Activated CD8-positive, alpha-beta memory T cell treated with anti-CD3 and anti-CD28 coated beads for 1 hour (primary cell): ENCODE data around the gene SLC5A6.
"Not testable (repeated sequence)": the region's sequence is repeated elsewhere in the genome, so short reads cannot be mapped to it uniquely, and the experiment has no call there.

Experiments used
- DNase-seq, 2 donors: peaks; one replicate each; pipeline ENCODE4 v3.0.0-alpha.2; 2020; ENCODE audit warnings: low read depth in 1 of 2; ENCODE audit errors: extremely low read depth in 1 of 2

Gene SLC5A6

DNA sequence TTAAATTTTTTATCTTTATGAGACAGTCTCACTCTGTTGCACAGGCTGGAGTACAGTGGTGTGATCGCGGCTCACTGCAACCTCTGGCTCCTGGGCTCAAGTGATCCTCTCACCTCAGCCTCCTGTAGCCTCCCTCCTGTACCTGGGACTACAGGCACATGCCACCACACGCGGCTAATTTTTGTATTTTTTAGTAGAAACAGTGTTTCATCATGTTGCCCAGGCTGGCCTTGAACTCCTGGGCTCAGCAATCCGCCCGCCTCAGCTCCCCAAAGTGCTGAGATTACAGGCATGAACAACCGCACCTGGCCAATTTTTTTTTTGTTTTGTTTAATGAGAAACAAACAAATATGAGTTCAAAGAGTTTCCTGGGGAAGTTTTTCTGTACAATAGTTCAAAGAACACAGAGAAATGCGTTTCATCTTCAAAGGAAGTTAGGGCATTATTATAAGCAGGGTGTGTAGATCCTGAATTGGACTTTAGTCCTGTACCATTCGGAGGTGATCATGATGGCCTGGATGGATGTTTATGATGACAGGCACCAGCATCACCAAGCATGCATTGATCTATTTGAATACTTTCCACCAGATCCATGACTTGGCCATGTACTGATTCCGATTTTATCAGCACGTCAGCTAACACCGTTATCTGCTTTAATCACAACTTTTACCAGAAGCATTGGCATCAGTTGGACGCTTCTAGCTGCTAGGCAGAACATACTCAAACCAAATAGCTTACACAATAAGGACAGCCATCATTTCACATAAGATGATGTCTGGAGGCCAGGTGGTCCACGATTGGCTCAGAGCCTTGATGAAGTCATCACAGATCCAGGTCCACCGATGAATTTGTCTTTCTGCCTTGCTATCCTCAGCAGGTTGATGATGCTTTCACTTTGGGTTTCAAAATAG, 34.4 kb downstream of the SLC5A6 start:
- no peak for DNase-seq

DNA sequence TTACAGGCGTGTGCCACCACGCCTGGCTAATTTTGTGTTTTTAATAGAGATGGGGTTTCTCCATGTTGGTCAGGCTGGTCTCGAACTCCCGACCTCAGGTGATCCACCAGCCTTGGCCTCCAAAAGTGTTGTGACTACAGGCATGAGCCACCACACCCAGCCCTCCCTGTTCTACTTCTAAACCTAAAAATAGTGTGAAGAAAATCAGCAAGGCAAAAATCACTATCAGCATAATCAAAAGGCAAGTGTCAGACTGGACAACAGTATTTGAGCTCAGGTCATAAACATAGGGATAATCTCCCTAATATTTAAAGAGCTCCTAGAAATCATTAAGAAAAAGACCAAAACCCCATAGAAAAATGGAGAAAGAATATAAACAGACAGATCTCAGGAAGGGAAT, 36.3 kb downstream of the SLC5A6 start:
- DNase-seq: not testable (repeated sequence)

DNA sequence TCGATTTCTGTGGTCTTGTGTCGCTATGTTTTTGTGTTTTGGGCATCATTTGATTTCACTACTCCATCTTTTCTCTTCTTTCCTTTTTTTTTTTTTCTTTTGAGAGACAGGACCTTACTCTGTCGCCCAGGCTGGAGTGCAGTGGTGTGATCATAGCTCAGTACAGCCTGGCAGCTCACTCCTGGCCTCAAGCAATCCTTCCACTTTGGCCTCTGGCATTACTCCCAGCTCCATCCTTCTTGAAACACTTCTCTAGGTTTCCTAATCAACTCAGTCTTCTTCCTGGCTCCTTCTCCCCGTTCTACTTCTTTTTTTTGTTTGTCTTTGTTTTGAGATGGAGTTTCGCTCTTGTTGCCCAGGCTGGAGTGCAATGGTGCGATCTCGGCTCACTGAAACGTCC, 36.7 kb downstream of the SLC5A6 start:
- no peak for DNase-seq

DNA sequence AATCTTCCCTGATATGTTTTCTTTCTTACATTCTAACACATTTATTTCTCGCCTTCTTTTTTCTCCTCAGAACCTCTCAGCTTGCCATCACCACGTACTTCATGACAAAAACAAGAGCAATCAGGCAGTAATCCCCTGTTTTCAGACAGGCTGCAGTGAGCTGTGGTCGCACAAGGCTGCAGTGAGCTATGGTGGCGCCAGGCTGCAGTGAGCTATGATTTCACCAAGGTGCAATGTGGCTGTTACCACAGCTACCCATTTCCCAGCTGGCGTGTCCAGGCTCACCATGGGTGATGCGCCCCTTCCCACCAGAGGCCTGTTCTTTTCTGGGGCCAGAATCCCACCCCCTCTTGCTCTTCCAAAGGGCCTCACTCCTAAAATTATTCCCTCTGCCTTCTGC, 37.4 kb downstream of the SLC5A6 start:
- DNase-seq: no peak

DNA sequence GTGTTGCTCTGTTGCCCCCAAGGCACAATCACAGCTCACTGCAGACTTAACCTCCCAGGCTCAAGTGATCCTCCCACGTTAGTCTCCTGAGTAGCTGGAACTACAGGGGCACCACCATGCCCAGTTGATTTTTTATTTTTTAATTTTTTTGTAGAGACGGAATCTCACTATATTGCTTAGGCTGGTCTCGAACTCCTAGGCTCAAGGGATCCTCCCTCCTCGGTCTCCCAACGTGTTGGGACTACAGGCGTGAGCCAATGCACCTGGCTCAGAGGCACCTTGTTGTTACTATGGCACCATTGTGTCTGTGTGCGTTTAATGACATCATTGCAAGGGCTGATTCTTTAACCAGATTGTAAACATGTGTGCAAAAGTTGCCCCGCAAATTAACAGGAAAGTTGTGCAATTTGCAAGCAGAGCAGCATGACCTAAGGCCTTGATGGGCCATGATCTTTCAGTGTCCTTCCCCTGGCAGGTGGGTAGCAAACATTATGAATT, 40.7 kb downstream of the SLC5A6 start:
- no peak for DNase-seq

DNA sequence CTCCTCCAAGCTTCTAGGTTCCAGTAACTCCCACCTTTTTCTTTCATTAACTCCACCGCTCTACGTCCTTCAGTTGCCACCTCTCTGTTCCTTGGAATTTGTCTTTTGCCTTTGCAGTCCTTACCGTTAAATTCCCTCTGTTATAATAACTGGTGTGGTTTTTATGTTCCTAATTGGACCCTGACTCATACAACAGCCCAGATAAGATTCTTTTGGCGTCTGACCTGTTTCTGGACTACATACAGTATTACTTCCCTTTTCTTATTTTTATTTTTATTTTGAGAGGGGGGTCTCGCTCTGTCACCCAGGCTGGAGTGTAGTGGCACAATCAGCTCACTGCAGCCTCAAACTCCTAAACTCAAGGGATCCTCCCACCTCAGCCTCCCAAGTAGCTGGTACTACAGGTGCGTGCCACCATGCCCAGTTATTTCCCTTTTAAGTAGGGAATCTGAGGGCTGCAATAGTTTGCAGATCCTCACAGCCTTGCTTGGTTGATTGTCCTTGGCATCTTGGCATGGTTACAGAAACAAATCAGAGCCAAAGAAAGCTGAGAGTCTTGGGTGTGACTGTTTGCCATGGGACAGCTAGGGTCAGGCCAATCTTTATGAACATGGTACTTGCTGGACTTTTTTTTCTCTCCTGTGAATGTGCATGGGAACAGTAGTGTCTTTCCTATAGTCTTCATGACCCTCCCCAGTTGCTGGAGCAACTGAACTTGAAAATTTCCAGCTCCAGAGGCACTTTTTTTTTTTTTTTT, 41.3 kb downstream of the SLC5A6 start:
- no peak for DNase-seq

DNA sequence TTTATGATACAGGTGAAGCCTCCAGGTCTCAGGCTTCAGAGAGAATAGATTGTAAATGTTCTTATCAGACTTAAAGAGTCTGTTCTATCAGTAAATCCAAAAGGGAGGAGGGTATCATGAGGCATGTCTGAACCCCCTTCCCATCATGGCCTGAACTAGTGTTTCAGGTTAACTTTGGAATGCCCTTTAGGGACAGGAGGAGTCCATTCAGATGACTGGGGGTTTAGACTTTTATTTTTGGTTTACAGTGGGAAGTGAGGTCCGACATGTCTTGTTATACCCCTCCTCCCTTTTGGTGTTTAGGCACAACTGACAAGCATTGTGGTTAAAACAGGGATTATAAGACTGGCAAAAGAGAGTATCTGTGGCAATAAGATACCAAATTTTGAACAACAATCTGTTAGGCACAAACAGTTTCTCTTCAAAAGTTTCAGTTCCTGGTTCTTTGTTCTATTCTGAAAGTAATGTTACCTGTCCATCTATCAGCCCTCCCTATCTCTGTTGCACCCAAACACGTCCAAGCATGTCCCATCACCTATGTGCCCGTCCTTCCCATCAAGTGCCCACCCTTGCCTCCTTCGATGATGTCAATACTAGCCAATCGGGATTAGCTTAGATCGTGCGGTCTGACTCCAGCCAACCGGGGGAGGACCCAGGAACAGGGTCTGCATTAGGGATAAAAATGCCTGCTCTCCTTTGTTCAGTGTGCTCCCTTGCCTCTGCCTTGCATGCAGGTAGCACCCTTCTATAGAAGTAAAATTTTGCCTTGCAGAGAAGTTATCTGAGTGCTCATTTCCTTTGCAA, 46.9 kb downstream of the SLC5A6 start:
- no peak for DNase-seq

DNA sequence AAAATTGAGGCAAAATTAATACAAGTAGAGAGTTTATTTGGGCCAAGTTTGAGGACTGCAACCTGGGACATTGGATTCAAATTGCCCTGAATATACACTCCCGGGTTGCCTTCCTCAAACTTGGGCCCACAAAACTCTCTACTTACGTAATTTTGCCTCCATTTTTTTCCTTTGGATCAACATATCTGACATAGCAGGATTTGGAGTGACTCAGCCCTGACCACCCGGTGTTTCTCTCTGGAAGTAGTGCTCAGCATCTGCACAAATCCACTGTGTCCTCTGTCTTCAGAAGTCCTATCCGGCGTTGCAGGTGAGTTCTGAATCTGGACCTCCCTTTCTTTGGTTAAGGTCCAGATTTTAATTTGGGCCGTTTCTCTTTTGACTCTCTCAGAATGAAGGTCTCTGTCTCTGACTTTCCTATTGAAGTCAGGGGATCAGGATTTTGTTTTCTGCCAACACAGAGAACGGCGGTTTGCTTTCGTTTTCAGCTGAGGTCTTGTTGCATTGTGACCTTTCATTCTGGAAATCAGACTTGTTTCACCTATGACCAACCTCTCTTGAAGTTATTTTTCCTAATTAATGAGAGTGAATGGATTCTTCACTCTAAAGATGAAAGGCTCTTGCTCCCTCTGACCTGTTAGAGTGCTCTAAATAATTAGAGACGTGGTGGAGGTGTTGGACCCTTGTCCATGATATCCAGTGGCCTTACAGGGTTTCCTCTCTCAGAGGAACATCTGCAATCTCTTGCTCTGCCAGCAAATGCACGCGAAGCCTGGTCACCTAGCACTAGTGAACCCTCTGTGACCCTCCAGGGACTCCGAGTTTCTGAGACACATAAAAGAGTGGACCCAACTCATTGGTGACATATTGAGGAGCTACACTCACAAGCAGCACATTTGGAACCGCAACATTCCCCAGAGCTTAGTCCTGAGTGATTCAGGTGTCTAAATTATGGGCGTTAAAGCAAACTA, 49.6 kb downstream of the SLC5A6 start:
- DNase-seq: no peak

DNA sequence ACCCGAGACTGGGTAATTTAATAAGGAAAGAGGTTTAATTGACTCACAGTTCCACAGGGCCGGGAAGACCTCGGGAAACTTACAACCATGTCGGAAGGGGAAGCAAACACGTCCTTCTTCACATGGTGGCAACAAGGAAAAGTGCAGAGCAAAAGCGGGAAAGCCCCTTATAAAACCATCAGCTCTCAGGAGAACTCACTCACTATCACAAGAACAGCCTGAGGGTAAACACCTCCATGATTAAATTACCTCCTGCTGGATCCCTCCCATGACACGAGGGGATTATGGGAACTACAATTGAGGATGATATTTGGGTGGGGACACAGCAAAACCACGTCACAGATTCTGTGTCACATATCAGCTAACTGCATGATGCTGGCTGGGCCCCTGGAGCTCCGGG, 51.9 kb downstream of the SLC5A6 start:
- no peak for DNase-seq

DNA sequence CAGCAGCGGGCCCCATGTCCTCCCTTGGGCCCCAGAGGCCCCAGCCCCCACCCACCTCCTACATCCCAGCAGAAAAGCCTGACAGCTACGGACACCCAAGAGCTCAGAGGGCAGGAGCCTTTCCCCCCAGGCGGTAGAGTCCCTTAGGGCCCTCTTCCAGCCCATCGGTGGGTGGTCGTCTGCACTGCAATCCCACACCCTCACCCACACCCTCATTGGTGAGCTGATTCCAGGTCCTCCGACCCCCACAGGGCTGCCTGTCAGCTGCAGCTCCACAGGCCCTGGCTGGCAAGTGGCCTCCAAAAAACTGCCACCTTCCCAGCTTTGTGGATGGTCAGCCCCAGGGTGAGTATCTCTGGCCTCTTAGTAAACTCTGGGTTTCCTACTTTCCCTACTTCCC, 52.8 kb downstream of the SLC5A6 start:
- DNase-seq: no peak

DNA sequence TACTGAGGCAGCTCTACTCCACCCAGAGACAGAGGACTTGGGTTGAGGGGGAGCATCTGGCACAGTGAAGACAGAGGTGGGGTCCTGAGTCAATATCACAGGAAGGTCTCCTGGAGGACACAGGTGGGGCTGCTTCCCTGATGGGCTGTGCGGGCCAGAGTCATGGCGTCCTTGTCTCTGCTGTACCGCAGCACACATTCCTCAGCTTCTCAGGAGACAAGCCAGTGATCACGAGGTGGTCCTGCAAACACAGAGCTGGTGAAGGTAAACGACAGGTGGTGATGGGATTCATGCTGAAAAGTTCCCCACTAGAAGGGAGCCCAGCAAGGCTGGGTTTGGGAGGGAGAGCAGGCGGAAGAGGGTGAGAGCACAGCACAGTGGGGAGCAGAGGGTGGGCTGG, 53.6 kb downstream of the SLC5A6 start:
- no peak for DNase-seq

DNA sequence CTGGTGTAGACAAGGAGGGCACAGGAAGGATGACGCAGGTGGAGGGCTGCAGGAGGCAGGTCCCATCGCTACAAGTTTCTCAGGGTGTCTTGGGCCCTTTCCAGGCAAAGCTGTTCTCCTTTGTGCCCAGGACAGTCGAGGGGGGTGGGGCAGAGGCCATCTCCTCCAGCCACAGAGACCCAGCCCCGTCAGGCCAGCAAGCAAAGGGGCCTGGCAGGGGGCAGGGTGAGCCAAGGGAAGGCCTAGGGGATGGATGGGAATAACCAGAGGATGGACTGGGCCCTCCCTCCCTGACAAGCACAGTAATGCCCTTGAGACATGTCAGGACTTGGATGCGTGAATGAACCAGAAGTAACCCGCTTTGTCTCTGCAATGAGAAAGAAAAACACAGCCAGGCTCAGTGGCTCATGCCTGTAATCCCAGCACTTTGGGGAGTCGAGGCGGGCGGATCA, 57.0 kb downstream of the SLC5A6 start:
- DNase-seq: no peak

DNA sequence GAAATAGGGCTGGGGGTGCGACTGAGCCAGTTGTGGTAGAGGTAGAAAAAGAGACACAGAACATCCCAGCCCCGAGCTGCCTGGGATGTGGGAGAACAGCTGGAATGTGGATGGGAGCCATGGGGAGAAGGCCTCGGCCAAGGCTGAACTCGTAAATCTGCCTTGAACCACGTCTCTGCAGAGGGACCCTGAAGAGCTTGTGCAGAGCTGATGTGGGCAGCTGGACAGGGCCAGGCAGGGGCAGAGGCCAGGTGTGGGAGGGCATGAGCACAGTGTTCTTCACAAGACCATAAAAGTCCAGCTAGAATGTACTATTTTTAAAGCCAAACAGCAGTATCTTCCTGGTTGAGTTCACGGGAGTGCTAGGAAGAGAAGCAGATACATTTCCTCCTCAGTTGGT, 57.6 kb downstream of the SLC5A6 start:
- DNase-seq: no peak

DNA sequence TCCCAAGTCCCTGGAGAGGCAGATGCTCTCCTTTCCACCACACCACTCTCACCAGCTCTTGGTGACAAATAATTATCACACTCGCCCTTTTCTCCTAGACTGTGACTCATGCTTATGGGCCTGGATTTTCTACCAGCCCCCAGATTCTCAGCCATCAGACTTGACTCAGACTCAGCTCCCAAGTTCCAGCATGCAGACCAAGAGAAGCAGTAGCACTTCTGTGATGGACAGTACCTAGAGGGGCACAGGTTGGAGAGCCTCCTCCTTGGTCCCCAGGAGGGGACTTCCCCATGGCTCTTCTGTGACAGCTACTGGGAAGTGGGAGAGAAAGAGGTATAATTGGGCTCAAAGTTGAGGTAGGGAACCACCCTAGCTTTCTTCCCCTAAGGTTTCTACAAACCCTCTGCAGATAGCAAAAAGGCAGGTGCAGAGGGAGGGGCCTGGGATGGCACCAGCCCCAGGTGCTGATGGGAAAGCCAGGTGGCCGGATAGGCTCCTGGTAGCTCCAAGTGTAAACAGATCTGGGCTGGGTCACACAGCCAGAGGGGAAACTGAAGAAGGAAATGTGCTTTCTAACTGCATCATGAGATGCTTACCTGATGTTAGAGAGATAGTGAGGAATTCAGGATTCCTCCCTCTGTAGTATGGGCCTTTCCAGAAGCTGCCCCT, 59.1 kb downstream of the SLC5A6 start:
- no peak for DNase-seq

DNA sequence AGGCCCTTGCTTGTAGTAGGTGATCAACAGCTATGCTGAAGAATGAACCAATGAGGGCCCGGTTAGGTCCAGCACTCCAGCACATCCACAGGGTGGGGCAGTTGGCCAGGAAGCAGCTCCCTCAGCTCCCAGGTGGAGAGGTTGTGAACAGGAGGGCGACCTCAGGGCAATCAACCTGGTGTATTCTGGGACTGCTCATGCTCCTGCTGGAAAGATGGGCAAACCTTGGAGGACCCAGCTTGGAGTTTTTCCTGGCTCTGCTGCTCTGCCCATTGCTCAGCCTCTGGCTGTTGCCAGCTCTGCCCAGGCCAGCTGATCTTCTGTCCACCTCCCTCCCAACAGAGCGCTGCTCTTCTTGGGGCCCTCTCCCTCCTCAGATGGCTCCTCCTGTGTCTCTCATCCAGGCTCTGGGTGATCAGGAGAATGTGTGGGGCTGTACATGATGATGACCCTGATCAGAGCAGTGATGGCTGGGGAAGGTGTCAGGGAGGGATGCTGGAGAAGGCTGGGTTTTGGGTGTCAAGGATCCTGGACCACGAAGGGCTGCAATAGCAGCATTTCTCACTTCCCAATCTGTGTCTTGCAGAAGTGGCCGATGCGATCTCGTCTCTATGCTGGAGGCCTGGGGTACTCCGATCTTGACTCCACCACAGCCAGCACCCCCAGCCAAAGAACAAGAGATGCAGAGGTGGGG, 59.8 kb downstream of the SLC5A6 start:
- no peak for DNase-seq

DNA sequence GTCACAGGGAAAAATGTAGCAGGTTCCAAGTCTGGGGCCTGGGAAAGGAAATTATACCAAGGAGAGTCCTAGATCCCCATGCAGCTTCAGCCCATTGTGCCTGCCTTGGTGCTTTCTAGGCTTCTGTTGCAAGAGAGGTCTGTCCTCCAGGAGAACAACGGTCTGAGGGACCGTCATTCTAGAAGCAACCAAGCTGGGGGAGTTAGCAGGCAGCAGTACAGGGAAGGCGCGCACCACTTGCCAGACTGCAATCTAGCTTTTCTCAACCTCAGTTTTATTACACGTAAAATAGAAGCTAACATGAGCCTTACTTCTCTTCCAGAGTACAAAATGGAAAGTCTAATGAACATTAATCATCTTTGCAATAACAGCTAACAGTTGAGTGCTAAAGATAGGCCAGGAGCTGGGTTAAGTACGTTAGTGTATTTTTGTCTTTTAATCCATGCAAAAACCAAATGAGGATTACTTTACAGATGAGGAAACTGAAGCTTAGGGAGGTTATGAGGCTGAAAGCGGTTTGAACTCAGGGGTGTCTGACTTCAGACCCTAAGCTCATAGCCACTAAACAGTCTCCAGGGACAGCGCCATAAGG, 61.3 kb downstream of the SLC5A6 start:
- no peak for DNase-seq
